Calu3 (cell line): ENCODE data around the gene MAGEL2. TPM values are rescaled to one million over a fixed set of nuclear protein-coding genes. Genes with fewer than 3 reads are reported as not detected.

ENCODE experiments used
- BruUV-seq: library from RNA; stranded (reverse); fragments of 400-500 nt; replicated peaks from 2 replicates; lab custom pipeline; 2021; lab: Mats Ljungman, UMichigan
- CTCF ChIA-PET: fragments of 300-600 bp; sonication (Branson Sonifier 250); formaldehyde crosslinking; loops from one replicate; lab custom pipeline; 2022; ENCODE audit warnings: antibody characterized with exemption; lab: Charles Lee
- DNase-seq: peaks from one replicate; pipeline ENCODE4 v3.0.0; 2022
- H3K27ac Mint-ChIP-seq: one replicate; pipeline ENCODE4 v1.8.0; 2022; ENCODE audit warnings: mixed read lengths; ENCODE audit not compliant: unreplicated experiment
- H3K27me3 Mint-ChIP-seq: one replicate; pipeline ENCODE4 v1.8.0; 2022; ENCODE audit warnings: mixed read lengths; ENCODE audit not compliant: unreplicated experiment
- H3K36me3 Mint-ChIP-seq: one replicate; pipeline ENCODE4 v1.8.0; 2022; ENCODE audit warnings: mild to moderate bottlenecking, moderate library complexity, mixed read lengths; ENCODE audit not compliant: insufficient read depth, unreplicated experiment
- H3K4me1 Mint-ChIP-seq: one replicate; pipeline ENCODE4 v1.8.0; 2022; ENCODE audit warnings: mild to moderate bottlenecking, low read depth, mixed read lengths; ENCODE audit not compliant: unreplicated experiment
- H3K4me3 Mint-ChIP-seq: one replicate; pipeline ENCODE4 v1.8.0; 2022; ENCODE audit warnings: mild to moderate bottlenecking, low read depth, moderate library complexity, mixed read lengths; ENCODE audit not compliant: unreplicated experiment
- H3K9me3 Mint-ChIP-seq: one replicate; pipeline ENCODE4 v1.8.0; 2022; ENCODE audit warnings: low read depth, mixed read lengths; ENCODE audit not compliant: unreplicated experiment
- CTCF ChIP-seq: fragments of 200-600 bp; IDR thresholded peaks from one replicate; pipeline ENCODE4 v1.8.0; 2022; ENCODE audit warnings: antibody characterized with exemption; ENCODE audit not compliant: unreplicated experiment
- intact Hi-C: fragments of 100-400 bp; cut with micrococcal nuclease; formaldehyde crosslinking; loops from one replicate; pipeline ENCODE4 v1.10.0; 2022; ENCODE audit not compliant: unreplicated experiment
- total RNA-seq: library from RNA; stranded (reverse); gene quantifications from 2 replicates; pipeline ENCODE4 v1.2.3, GENCODE V29; 2022

MAGEL2 gene
- total RNA-seq, 1 experiment from 2014 or later: not detected

- CTCF ChIA-PET: no interaction called here
- BruUV-seq: no TSS peak
- no peaks in the 10 kb centered on the region for H3K36me3 Mint-ChIP-seq
- H3K9me3 Mint-ChIP-seq: peaks cover 2% of the 10 kb centered on the region
- TF ChIP-seq CTCF: no peak
- no peak overlapping the region for H3K4me3 Mint-ChIP-seq
- H3K27ac Mint-ChIP-seq: no peak overlapping the region
- H3K27me3 Mint-ChIP-seq: no peaks in the 10 kb centered on the region
- no peak for DNase-seq
- intact Hi-C loops: no loop called here
- no peaks in the 10 kb centered on the region for H3K4me1 Mint-ChIP-seq
Observed at GRCh38 chr15:23595368-23595767, 52.3 kb downstream of the MAGEL2 start.

GRCh38 chr15:23594252-23594770 is 53.4 kb downstream of the MAGEL2 start:
- BruUV-seq: no TSS peak
- H3K27ac Mint-ChIP-seq: no peak overlapping the region
- CTCF ChIA-PET: no interaction called here
- H3K4me1 Mint-ChIP-seq: no peaks in the 10 kb centered on the region
- H3K4me3 Mint-ChIP-seq: no peak overlapping the region
- intact Hi-C loops: no loop called here
- H3K27me3 Mint-ChIP-seq: no peaks in the 10 kb centered on the region
- DNase-seq: no peak
- peaks cover 3% of the 10 kb centered on the region for H3K9me3 Mint-ChIP-seq
- H3K36me3 Mint-ChIP-seq: no peaks in the 10 kb centered on the region
- no peak for TF ChIP-seq CTCF

Other genes with a start within 250 kb of the MAGEL2 start
- gene GOLGA6L2, start 200.6 kb downstream of the MAGEL2 start, total RNA-seq: not detected in 2 replicates
- not detected in 2 replicates for gene MKRN3, start 82.2 kb downstream of the MAGEL2 start, total RNA-seq
- gene NDN, start 39.4 kb upstream of the MAGEL2 start, total RNA-seq: not detected in 2 replicates